ENCODE measurements around the gene FAM171A1.

DNA sequence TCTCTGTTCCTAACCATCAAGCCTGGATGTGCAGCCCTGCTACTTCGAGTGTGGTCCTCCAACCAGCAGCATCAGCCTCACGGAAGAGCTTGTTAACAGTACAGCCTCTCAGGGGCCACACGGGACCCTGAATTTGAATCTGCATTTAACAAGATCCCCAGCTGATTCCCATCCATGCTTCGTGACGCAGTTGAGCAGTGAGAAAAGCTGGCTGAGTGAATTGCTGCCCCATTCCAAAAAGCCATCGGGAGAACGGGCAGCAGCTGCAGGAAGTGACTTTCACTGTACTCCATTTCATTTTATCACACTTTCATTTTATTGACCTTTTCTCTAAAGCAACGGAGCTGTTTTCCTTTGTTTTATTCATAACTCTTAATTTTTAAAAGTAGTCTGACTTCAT is 22.5 kb downstream of the FAM171A1 start:
- TF ChIP-seq, protein P1, sequence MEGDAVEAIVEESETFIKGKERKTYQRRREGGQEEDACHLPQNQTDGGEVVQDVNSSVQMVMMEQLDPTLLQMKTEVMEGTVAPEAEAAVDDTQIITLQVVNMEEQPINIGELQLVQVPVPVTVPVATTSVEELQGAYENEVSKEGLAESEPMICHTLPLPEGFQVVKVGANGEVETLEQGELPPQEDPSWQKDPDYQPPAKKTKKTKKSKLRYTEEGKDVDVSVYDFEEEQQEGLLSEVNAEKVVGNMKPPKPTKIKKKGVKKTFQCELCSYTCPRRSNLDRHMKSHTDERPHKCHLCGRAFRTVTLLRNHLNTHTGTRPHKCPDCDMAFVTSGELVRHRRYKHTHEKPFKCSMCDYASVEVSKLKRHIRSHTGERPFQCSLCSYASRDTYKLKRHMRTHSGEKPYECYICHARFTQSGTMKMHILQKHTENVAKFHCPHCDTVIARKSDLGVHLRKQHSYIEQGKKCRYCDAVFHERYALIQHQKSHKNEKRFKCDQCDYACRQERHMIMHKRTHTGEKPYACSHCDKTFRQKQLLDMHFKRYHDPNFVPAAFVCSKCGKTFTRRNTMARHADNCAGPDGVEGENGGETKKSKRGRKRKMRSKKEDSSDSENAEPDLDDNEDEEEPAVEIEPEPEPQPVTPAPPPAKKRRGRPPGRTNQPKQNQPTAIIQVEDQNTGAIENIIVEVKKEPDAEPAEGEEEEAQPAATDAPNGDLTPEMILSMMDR (IDR thresholded peaks at IDR 0.05), result no peak
- TF ChIP-seq EZH2 (IDR thresholded peaks at IDR 0.05; ENCODE audit: borderline replicate concordance, insufficient read depth, low read depth, low read length, poor library complexity, severe bottlenecking), result no peak
